ENCODE measurements around the gene TARBP1. TPM values are rescaled to one million over a fixed set of nuclear protein-coding genes. Genes with fewer than 3 reads are reported as not detected.
"Not testable (repeated sequence)": the region's sequence is repeated elsewhere in the genome, so short reads cannot be mapped to it uniquely, and the experiment has no call there.

TARBP1 gene
- total RNA-seq, 1 experiment from 2014 or later = 38.1 TPM

GRCh38 chr1:234520908-234521817 is 42.2 kb upstream of the TARBP1 start:
- intact Hi-C loops (cut with micrococcal nuclease; ENCODE audit: unreplicated experiment) = no loop called here
- Mint-ChIP-seq H3K27ac (ENCODE audit: unreplicated experiment) (no peak overlapping the region), H3K4me3 (ENCODE audit: low read depth, unreplicated experiment) (no peak overlapping the region), H3K4me1 (ENCODE audit: low read depth, unreplicated experiment) (peaks cover 13% of the 10 kb centered on the region), H3K36me3 (ENCODE audit: insufficient read depth, unreplicated experiment) (no peaks in the 10 kb centered on the region), H3K9me3 (ENCODE audit: low read depth, unreplicated experiment) (no peaks in the 10 kb centered on the region), H3K27me3 (ENCODE audit: unreplicated experiment) (no peaks in the 10 kb centered on the region)
- CTCF ChIA-PET = interaction anchor here (1.1 kb wide), 1 partner anchor 43 kb away, joined by 3 read pairs; no protein-coding TSS in a partner anchor
- no peak for TF ChIP-seq CTCF (IDR thresholded peaks at IDR 0.05; ENCODE audit: unreplicated experiment)
- BruUV-seq (replicated peaks) = no TSS peak
- DNase-seq = no peak

GRCh38 chr1:234519506-234519905 is 40.5 kb upstream of the TARBP1 start:
- Mint-ChIP-seq H3K4me1 (ENCODE audit: low read depth, unreplicated experiment) (peaks cover 24% of the 10 kb centered on the region), H3K4me3 (ENCODE audit: low read depth, unreplicated experiment) (no peak overlapping the region), H3K36me3 (ENCODE audit: insufficient read depth, unreplicated experiment) (no peaks in the 10 kb centered on the region), H3K9me3 (ENCODE audit: low read depth, unreplicated experiment) (no peaks in the 10 kb centered on the region), H3K27me3 (ENCODE audit: unreplicated experiment) (no peaks in the 10 kb centered on the region), H3K27ac (ENCODE audit: unreplicated experiment) (no peak overlapping the region)
- intact Hi-C loops (cut with micrococcal nuclease; ENCODE audit: unreplicated experiment) = no loop called here
- CTCF ChIA-PET = no interaction called here
- TF ChIP-seq CTCF (IDR thresholded peaks at IDR 0.05; ENCODE audit: unreplicated experiment) = no peak
- no peak for DNase-seq
- BruUV-seq (replicated peaks) = no TSS peak

GRCh38 chr1:234518876-234519275 is 39.9 kb upstream of the TARBP1 start:
- Mint-ChIP-seq H3K4me3 (ENCODE audit: low read depth, unreplicated experiment) (no peak overlapping the region), H3K9me3 (ENCODE audit: low read depth, unreplicated experiment) (no peaks in the 10 kb centered on the region), H3K27ac (ENCODE audit: unreplicated experiment) (no peak overlapping the region), H3K36me3 (ENCODE audit: insufficient read depth, unreplicated experiment) (no peaks in the 10 kb centered on the region), H3K4me1 (ENCODE audit: low read depth, unreplicated experiment) (peaks cover 24% of the 10 kb centered on the region), H3K27me3 (ENCODE audit: unreplicated experiment) (no peaks in the 10 kb centered on the region)
- CTCF ChIA-PET = interaction anchor here (1.1 kb wide), 1 partner anchor 9 kb away, joined by 3 read pairs; no protein-coding TSS in a partner anchor
- intact Hi-C loops (cut with micrococcal nuclease; ENCODE audit: unreplicated experiment) = no loop called here
- BruUV-seq (replicated peaks) = no TSS peak
- no peak for DNase-seq
- no peak for TF ChIP-seq CTCF (IDR thresholded peaks at IDR 0.05; ENCODE audit: unreplicated experiment)

GRCh38 chr1:234518086-234518485 is 39.1 kb upstream of the TARBP1 start:
- intact Hi-C loops (cut with micrococcal nuclease; ENCODE audit: unreplicated experiment); H3K27ac Mint-ChIP-seq (ENCODE audit: unreplicated experiment); H3K27me3 Mint-ChIP-seq (ENCODE audit: unreplicated experiment); H3K9me3 Mint-ChIP-seq (ENCODE audit: low read depth, unreplicated experiment); BruUV-seq (replicated peaks); H3K36me3 Mint-ChIP-seq (ENCODE audit: insufficient read depth, unreplicated experiment); DNase-seq; H3K4me3 Mint-ChIP-seq (ENCODE audit: low read depth, unreplicated experiment): not testable (repeated sequence)
- CTCF ChIA-PET = interaction anchor here (1.1 kb wide), 1 partner anchor 8 kb away, joined by 3 read pairs; no protein-coding TSS in a partner anchor
- H3K4me1 Mint-ChIP-seq (ENCODE audit: low read depth, unreplicated experiment) = peaks cover 24% of the 10 kb centered on the region
